ENCODE results near the gene EMILIN3. TPM values are rescaled to one million over a fixed set of nuclear protein-coding genes. Genes with fewer than 3 reads are reported as not detected.

EMILIN3 gene, protein sequence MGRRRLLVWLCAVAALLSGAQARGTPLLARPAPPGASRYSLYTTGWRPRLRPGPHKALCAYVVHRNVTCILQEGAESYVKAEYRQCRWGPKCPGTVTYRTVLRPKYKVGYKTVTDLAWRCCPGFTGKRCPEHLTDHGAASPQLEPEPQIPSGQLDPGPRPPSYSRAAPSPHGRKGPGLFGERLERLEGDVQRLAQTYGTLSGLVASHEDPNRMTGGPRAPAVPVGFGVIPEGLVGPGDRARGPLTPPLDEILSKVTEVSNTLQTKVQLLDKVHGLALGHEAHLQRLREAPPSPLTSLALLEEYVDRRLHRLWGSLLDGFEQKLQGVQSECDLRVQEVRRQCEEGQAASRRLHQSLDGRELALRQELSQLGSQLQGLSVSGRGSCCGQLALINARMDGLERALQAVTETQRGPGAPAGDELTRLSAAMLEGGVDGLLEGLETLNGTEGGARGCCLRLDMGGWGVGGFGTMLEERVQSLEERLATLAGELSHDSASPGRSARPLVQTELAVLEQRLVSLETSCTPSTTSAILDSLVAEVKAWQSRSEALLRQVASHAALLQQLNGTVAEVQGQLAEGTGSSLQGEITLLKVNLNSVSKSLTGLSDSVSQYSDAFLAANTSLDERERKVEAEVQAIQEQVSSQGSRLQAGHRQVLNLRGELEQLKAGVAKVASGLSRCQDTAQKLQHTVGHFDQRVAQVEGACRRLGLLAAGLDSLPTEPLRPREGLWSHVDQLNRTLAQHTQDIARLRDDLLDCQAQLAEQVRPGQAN
- 0.27 to 0.66 TPM (median 0.54 TPM) in 5 replicates for total RNA-seq (2022; extraction: Qiagen RNA extraction)

DNA sequence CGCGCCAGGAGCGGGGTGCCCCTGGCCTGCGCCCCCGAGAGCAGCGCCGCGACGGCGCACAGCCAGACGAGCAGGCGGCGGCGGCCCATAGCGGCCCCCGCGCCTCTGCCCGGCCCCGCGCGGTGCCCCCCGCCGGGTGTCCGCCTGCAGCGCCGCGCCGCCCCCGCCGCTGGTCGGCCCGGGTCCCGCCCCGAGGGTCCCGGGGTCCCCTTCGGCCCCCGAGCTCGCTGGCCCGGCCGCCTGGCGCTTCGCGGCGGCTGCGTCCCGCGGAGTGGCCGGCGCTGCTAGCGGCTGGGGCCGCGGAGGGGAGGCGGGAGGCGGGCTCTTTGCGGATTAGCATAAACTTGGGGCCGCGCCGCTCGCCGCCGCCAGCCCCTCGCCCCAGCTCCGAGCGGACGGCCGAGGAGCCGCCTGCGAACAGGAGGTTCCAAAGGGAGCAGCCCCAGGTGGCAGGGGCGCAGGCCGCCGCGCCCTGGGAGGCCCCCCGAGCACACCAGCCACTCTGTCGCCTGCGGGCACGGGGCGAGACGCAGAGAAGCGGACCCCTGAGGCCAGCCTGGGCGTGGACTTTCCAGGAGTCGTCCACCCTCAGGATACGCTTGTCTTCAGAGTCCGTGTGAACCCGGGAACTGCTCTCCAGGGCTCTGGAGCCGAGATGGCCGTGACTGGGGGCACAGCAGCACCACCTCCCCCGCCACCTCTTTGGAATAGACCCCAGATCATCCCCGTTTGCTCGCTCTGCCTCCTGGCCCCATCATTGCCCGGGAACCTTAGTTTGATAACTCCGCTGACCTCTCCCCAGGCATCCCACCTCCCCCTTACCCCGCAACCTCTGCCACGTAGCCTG, at the start of gene EMILIN3:
Gene EMILIN3 (minus strand): TSS at position 273 of the 847 bp plus-strand sequence. CDS start 184 bp downstream, at position 89.

DNA sequence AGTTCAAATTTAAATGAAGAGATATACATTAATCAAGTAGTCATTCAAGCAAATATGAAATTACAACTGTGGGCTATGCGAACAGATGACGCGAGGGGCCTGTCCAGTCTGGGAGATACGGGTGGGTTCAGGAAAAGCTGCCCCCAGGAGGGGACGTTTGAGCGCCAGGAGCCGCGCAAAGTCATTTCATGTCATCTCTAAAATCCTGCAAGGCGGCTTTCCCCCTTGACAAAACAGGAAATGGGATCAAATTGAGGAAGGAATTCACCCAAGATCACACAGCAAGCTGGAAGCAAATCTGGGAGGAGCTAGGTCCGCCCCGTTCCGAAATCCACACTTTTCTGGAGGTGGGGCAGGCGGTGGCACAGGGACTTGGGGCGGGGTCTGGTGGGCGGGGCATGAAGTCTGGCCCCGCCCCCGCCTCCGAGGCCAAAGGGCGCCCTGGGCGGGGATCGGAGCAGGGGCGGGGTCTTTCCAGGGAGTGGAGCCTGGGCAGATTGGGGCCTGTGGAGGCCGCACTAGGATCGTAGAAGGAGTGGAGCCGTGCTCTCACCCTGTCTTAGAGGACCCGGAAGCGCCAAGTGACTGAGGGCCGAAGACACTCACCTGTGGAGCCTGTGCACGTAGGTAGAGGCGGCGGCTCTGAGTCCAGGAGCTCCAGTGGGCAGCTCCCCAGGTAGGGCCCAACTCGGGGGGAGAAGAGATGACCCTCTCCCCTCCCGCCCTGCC, 26.1 kb downstream of the EMILIN3 start, which contains the start of gene LPIN3:
Gene LPIN3 (plus strand): TSS at position 495 of the 729 bp plus-strand sequence. CDS start 4,983 bp downstream, outside the sequence.

DNA sequence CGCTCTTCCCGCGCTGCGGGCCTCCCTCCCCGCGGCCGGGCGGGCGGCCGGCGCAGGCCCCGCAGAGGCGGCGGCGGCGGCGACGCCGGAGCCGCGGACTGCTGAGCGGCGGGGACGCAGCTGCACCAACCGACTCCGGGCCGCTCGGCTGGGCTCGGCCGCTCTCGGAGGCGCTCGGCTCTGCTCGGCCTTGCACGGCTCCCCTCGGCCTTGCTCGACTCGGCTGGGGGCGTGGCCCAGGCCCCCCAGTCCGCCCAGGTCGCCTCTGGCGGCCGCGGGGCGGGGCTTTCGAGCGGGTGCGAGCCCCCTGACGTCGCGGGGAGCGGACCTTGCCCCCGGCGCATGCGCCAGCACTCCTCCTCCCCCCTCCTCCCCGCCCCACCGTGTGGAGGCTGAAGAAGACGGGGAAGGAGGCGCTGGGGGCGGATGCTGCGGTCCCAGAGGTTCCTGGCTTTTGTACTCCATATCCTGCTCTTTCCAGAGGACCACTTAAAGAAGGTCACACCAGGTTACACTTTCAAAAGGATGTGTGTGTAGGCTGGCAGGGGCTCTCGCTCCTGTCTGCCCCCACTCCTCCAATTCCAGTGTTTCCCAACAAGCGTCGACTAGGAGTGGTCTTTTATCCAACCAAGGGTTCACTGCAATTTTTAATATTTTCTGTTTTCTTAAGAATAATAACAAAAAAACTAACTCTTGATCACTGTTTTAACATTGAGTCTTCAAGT, 48.9 kb downstream of the EMILIN3 start, which contains the start of gene ZHX3:
Gene ZHX3 (minus strand): TSS at position 186 of the 725 bp plus-strand sequence. CDS start 112,815 bp downstream, outside the sequence.

Other genes with a start within 250 kb of the EMILIN3 start
- 37.9 to 47.0 TPM (median 40.7 TPM) in 5 replicates for gene PLCG1, start 229.3 kb downstream of the EMILIN3 start, total RNA-seq (2022; extraction: Qiagen RNA extraction)
- gene ZHX3, start 49.1 kb downstream of the EMILIN3 start, total RNA-seq (2022; extraction: Qiagen RNA extraction) = 4.2 to 9.2 TPM (median 8.7 TPM) in 5 replicates
- gene LPIN3, start 26.0 kb downstream of the EMILIN3 start, total RNA-seq (2022; extraction: Qiagen RNA extraction) = 8.1 to 19.2 TPM (median 13.6 TPM) in 5 replicates